ENCODE results near the gene ARID2.

The ARID2 gene

GRCh38 chr12:45732936-45733335 lies 3.4 kb downstream of the ARID2 start:
- no peak overlapping the region for H3K4me3 ChIP-seq (replicated peaks in 1 of 2; ENCODE audit: low read depth in 2 of 2, low read length in 2 of 2)
- DNase-seq (ENCODE audit: low read depth in 2 of 2): peak; percentile 11 to 32
- no peak for TF ChIP-seq CTCF (IDR thresholded peaks at IDR 0.05; ENCODE audit: low read depth, low read length)

- no peak overlapping the region for H3K4me3 ChIP-seq (replicated peaks in 1 of 2; ENCODE audit: low read depth in 2 of 2, low read length in 2 of 2)
- no peak for TF ChIP-seq CTCF (IDR thresholded peaks at IDR 0.05; ENCODE audit: low read depth, low read length)
- no peak for DNase-seq (ENCODE audit: low read depth in 2 of 2)
Measured at GRCh38 chr12:45737638-45738037, 8.1 kb downstream of the ARID2 start.

GRCh38 chr12:45742590-45742989 lies 13.1 kb downstream of the ARID2 start:
- H3K4me3 ChIP-seq (replicated peaks in 1 of 2; ENCODE audit: low read depth in 2 of 2, low read length in 2 of 2): no peak overlapping the region
- no peak for TF ChIP-seq CTCF (IDR thresholded peaks at IDR 0.05; ENCODE audit: low read depth, low read length)
- no peak for DNase-seq (ENCODE audit: low read depth in 2 of 2)

GRCh38 chr12:45743247-45743646 lies 13.7 kb downstream of the ARID2 start:
- H3K4me3 ChIP-seq (replicated peaks in 1 of 2; ENCODE audit: low read depth in 2 of 2, low read length in 2 of 2): no peak overlapping the region
- DNase-seq (ENCODE audit: low read depth in 2 of 2): no peak
- no peak for TF ChIP-seq CTCF (IDR thresholded peaks at IDR 0.05; ENCODE audit: low read depth, low read length)

- H3K4me3 ChIP-seq (replicated peaks in 1 of 2; ENCODE audit: low read depth in 2 of 2, low read length in 2 of 2): no peak overlapping the region
- DNase-seq (ENCODE audit: low read depth in 2 of 2): peak; percentile 59 to 62
- peak; percentile 5 for TF ChIP-seq CTCF (IDR thresholded peaks at IDR 0.05; ENCODE audit: low read depth, low read length)
Measured at GRCh38 chr12:45745861-45746277, 16.4 kb downstream of the ARID2 start.

- TF ChIP-seq CTCF (IDR thresholded peaks at IDR 0.05; ENCODE audit: low read depth, low read length): no peak
- H3K4me3 ChIP-seq (replicated peaks in 1 of 2; ENCODE audit: low read depth in 2 of 2, low read length in 2 of 2): no peak overlapping the region
- no peak for DNase-seq (ENCODE audit: low read depth in 2 of 2)
Measured at GRCh38 chr12:45756666-45757065, 27.2 kb downstream of the ARID2 start.

- DNase-seq (ENCODE audit: low read depth in 2 of 2): no peak
- no peak overlapping the region for H3K4me3 ChIP-seq (replicated peaks in 1 of 2; ENCODE audit: low read depth in 2 of 2, low read length in 2 of 2)
- TF ChIP-seq CTCF (IDR thresholded peaks at IDR 0.05; ENCODE audit: low read depth, low read length): no peak
Measured at GRCh38 chr12:45757172-45757571, 27.7 kb downstream of the ARID2 start.

Data from cardiac fibroblast (primary cell).